ENCODE data around the gene CDK5RAP2.

GRCh38 chr9:120486835-120487234, 93.1 kb downstream of the CDK5RAP2 start:
- TF ChIP-seq CTCF (IDR thresholded peaks at IDR 0.05) (no peak), POLR2A (IDR thresholded peaks at IDR 0.05) (no peak), EP300 (IDR thresholded peaks at IDR 0.05) (no peak)

Data from sigmoid colon (tissue), 4 donors.